Esophagus squamous epithelium (tissue), 5 donors: ENCODE results near the gene STX19. TPM values are rescaled to one million over a fixed set of nuclear protein-coding genes. Genes with fewer than 3 reads are reported as not detected.

Experiments
- DNase-seq: peaks from one replicate; lab custom pipeline; 2025; lab: John Stamatoyannopoulos, UW
- H3K27ac ChIP-seq, 4 donors: fragments of 200-600 bp; sonication (generic); one replicate each; pipeline ENCODE4 v1.5.1; 2016 to 2019; ENCODE audit warnings: mild to moderate bottlenecking in 1 of 4
- H3K27me3 ChIP-seq, 4 donors: fragments of 200-600 bp; sonication (generic); 1 replicate in 3 of 4; 2 replicates in 1 of 4; pipeline versions ENCODE4 v1.5.1 to v1.6.0; 2017 to 2021; ENCODE audit warnings: antibody characterized with exemption in 1 of 4
- H3K36me3 ChIP-seq, 3 donors: fragments of 200-600 bp; sonication (generic); one replicate each; pipeline ENCODE4 v1.5.1; 2016 to 2019
- H3K4me1 ChIP-seq, 3 donors: fragments of 200-600 bp; sonication (generic); one replicate each; pipeline ENCODE4 v1.5.1; 2017 to 2019
- H3K4me3 ChIP-seq, 4 donors: fragments of 200-600 bp; sonication (generic); 1 replicate in 3 of 4; 2 replicates in 1 of 4; pipeline ENCODE4 v1.5.1; 2016 to 2019; ENCODE audit warnings: mild to moderate bottlenecking in 2 of 4, moderate library complexity in 1 of 4
- H3K9me3 ChIP-seq, 3 donors: fragments of 200-600 bp; sonication (generic); one replicate each; pipeline ENCODE4 v1.5.1; 2016 to 2019
- POLR2A ChIP-seq, 4 donors: fragments of 450-650 bp; IDR thresholded peaks; one replicate each; pipeline ENCODE4 v1.6.1; 2017; ENCODE audit warnings: antibody characterized with exemption in 4 of 4, mild to moderate bottlenecking in 4 of 4, moderate library complexity in 3 of 4
- WGBS, 2 donors: methylation state at CpG; one replicate each; pipeline ENCODE4 v1.1.5; 2018; 5-methylcytosine and 5-hydroxymethylcytosine counted together
- intact Hi-C: fragments of 100-400 bp; cut with DNase I; formaldehyde crosslinking; loops from one replicate; pipeline ENCODE4 v1.15.0; 2022
- total RNA-seq, 4 donors: library from RNA; depleted of rRNA; stranded (reverse); fragments of >200 nt; gene quantifications; one replicate each; pipeline ENCODE4 v1.1.0, GENCODE V29; 2016
- TF ChIP-seq, protein P1 (sequence below), 6 experiments: fragments of 450-650 bp in 4 of 6; fragments of 200-600 bp in 2 of 6; sonication (generic) in 2 of 6; IDR thresholded peaks; one replicate each; pipeline ENCODE4 v1.5.1; 2016 to 2019; ENCODE audit warnings: antibody characterized with exemption in 6 of 6, mild to moderate bottlenecking in 4 of 6, moderate library complexity in 4 of 6
- donor health status: DM: yes; HTN: yes; CAD: no.

STX19 gene
- total RNA-seq, 4 donors from 2014 or later: 3.8 to 8.0 (median 6.6) TPM

DNA sequence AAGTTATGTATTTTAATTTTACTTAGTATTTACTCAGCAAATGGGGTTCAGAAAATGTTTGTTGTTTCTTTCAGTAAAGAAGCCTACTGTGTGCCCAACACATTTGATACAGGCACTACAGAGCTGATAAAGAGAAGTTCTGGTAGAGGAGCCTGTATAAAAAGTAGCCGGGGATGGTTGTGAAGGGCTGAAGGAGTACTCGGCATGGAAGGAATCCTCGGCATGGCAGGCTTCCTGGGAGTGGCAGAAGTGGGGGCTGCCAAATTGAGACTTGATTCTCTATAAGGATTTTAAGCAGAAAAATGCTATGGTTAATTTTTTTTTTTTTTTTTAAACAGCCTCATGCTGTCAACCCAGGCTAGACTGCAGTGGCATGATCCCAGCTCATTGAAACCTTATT lies 39.2 kb downstream of the STX19 start:
- H3K4me1 ChIP-seq: no peaks in the 10 kb centered on the region
- DNase-seq: no peak
- H3K27ac ChIP-seq: no peak overlapping the region
- H3K36me3 ChIP-seq: no peaks in the 10 kb centered on the region
- TF ChIP-seq POLR2A (IDR thresholded peaks at IDR 0.05): no peak
- TF ChIP-seq, protein P1, sequence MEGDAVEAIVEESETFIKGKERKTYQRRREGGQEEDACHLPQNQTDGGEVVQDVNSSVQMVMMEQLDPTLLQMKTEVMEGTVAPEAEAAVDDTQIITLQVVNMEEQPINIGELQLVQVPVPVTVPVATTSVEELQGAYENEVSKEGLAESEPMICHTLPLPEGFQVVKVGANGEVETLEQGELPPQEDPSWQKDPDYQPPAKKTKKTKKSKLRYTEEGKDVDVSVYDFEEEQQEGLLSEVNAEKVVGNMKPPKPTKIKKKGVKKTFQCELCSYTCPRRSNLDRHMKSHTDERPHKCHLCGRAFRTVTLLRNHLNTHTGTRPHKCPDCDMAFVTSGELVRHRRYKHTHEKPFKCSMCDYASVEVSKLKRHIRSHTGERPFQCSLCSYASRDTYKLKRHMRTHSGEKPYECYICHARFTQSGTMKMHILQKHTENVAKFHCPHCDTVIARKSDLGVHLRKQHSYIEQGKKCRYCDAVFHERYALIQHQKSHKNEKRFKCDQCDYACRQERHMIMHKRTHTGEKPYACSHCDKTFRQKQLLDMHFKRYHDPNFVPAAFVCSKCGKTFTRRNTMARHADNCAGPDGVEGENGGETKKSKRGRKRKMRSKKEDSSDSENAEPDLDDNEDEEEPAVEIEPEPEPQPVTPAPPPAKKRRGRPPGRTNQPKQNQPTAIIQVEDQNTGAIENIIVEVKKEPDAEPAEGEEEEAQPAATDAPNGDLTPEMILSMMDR (IDR thresholded peaks at IDR 0.05): no peak
- no peaks in the 10 kb centered on the region for H3K9me3 ChIP-seq
- no peak overlapping the region for H3K4me3 ChIP-seq
- H3K27me3 ChIP-seq: no peaks in the 10 kb centered on the region
- 75 to 89% methylated on average over 3 of the region's 3 CpGs for WGBS, 2 donors
- intact Hi-C loops: no loop called here

DNA sequence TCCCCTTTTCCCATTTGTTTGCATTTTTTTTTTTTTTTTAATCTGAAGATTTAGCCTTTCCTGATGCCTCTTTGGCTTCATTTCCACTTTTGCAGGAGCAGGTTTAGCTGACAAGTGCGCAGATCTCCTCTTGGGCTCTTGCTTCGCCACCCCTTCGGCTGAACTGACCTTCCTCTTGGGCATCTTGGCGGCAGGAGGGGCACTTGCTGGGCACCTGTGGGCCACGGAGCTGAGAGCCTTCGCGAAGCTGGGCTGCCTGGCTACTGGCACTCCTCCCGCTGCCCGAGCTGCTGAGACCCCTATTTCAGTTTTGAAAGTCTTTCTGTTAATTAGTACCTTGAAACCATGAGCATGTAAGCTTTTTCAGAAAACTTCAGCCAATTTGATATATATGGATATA lies 39.6 kb downstream of the STX19 start:
- no peak for DNase-seq
- TF ChIP-seq, protein P1 (IDR thresholded peaks at IDR 0.05): no peak
- TF ChIP-seq POLR2A (IDR thresholded peaks at IDR 0.05): no peak
- Histone ChIP-seq H3K9me3 (no peaks in the 10 kb centered on the region), H3K4me1 (no peaks in the 10 kb centered on the region), H3K27ac (no peak overlapping the region), H3K4me3 (no peak overlapping the region), H3K27me3 (no peaks in the 10 kb centered on the region), H3K36me3 (no peaks in the 10 kb centered on the region)
- intact Hi-C loops: no loop called here
- WGBS, 2 donors: 97 to 99% methylated on average over 9 of the region's 9 CpGs

DNA sequence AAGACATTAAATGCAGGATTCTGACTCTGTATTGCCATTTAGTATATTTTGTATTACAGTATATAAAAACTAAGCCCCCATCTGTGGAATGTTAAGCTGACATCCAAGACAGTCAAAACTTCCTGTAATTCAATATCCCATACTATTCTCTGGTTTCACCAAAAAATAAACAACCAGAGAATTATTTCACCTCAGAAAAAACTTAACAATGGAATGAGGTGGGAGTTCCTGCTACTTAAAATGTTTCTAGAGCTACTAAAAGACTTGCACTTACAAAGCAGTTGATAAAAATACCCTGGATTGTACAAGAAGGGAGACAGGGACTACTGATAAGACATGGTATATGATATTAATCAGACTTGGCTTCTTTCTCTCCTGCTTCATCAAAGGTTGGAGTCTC lies 40.1 kb downstream of the STX19 start:
- H3K27me3 ChIP-seq: no peaks in the 10 kb centered on the region
- H3K36me3 ChIP-seq: no peaks in the 10 kb centered on the region
- H3K4me1 ChIP-seq: no peaks in the 10 kb centered on the region
- TF ChIP-seq POLR2A (IDR thresholded peaks at IDR 0.05): no peak
- TF ChIP-seq, protein P1 (IDR thresholded peaks at IDR 0.05): no peak
- H3K27ac ChIP-seq: no peak overlapping the region
- H3K9me3 ChIP-seq: no peaks in the 10 kb centered on the region
- intact Hi-C loops: no loop called here
- DNase-seq: no peak
- H3K4me3 ChIP-seq: no peak overlapping the region

- TF ChIP-seq, protein P1 (IDR thresholded peaks at IDR 0.05): no peak
- no peak for TF ChIP-seq POLR2A (IDR thresholded peaks at IDR 0.05)
- intact Hi-C loops: no loop called here
- Histone ChIP-seq H3K9me3 (no peaks in the 10 kb centered on the region), H3K27me3 (no peaks in the 10 kb centered on the region), H3K4me1 (peaks cover 0 to 15% (median 4%) of the 10 kb centered on the region in 3 donors), H3K36me3 (no peaks in the 10 kb centered on the region), H3K27ac (no peak overlapping the region), H3K4me3 (no peak overlapping the region)
- DNase-seq: no peak
- 88 to 92% methylated on average over 5 of the region's 5 CpGs for WGBS, 2 donors
Observed at GRCh38 chr3:93984618-93985017, 43.8 kb downstream of the STX19 start.

- peaks cover 0 to 19% (median 7%) of the 10 kb centered on the region in 3 donors for H3K4me1 ChIP-seq
- intact Hi-C loops: no loop called here
- TF ChIP-seq POLR2A (IDR thresholded peaks at IDR 0.05): no peak
- TF ChIP-seq, protein P1 (IDR thresholded peaks at IDR 0.05): no peak
- WGBS, 2 donors: 89 to 93% methylated on average over 3 of the region's 3 CpGs
- H3K9me3 ChIP-seq: no peaks in the 10 kb centered on the region
- H3K27me3 ChIP-seq: no peaks in the 10 kb centered on the region
- H3K27ac ChIP-seq: no peak overlapping the region
- H3K4me3 ChIP-seq: no peak overlapping the region
- no peak for DNase-seq
- no peaks in the 10 kb centered on the region for H3K36me3 ChIP-seq
Observed at GRCh38 chr3:93983408-93983807, 45.0 kb downstream of the STX19 start.
